ENCODE results near the gene UNC5C. TPM values are rescaled to one million over a fixed set of nuclear protein-coding genes. Genes with fewer than 3 reads are reported as not detected.

UNC5C gene
- total and polyA plus RNA-seq, 2 of the 4 experiments (the other 2 are of a cell fraction) = under 0.01 TPM

DNA sequence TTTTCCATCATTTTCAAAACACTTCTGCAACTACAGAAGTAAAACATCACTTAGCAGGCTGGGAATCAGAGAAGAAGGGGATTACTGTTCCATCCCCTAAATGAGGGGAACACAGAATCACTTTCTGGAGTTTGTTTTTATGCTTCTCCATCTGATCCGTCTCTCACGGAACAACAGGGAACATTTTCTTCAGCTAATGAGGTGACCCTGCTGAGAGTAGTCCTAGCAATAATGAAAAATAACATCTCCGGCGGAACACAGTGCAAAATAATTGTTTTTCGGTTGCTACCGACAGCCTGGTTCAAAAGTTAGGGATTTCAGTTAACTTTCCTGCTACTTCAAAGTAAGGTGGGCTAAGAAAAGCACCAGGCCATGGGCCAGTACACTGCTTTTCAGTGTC is 322.9 kb downstream of the UNC5C start:
- Histone ChIP-seq H4K20me1 (ENCODE audit: insufficient read depth, low read length) (no peaks in the 10 kb centered on the region), H2BK5ac (ENCODE audit: low read depth, low read length, poor library complexity, severe bottlenecking) (no peak overlapping the region), H3K79me1 (ENCODE audit: low read depth in 1 of 2, low read length in 2 of 2) (no peaks in the 10 kb centered on the region), H3K23ac (ENCODE audit: low read depth, low read length) (no peak overlapping the region), H2BK120ac (ENCODE audit: low read depth, low read length) (no peak overlapping the region), H3K9me1 (ENCODE audit: insufficient read depth, low read length) (no peaks in the 10 kb centered on the region), H2BK15ac (ENCODE audit: low read depth, low read length) (no peak overlapping the region), H3K4me1 (ENCODE audit: control insufficient read depth, insufficient read depth, low read length) (no peaks in the 10 kb centered on the region), H3K27ac (ENCODE audit: insufficient read depth, low read length) (no peak overlapping the region), H4K8ac (ENCODE audit: low read depth in 2 of 2, low read length in 2 of 2) (no peak overlapping the region), H3K14ac (replicated peaks; ENCODE audit: low read depth, low read length) (no peak overlapping the region), H3K36me3 (ENCODE audit: control insufficient read depth, insufficient read depth, low read length) (no peaks in the 10 kb centered on the region), H3K56ac (ENCODE audit: extremely low read depth, insufficient read depth, low read length) (no peak overlapping the region), H3K4ac (ENCODE audit: low read depth, low read length) (no peak overlapping the region), H4K5ac (ENCODE audit: low read depth, low read length) (no peak overlapping the region), H3K9ac (ENCODE audit: low read depth, low read length) (no peak overlapping the region), H2BK20ac (ENCODE audit: low read depth, low read length) (no peak overlapping the region), H3K4me3 (ENCODE audit: insufficient read depth, low read depth, low read length) (no peak overlapping the region), H3K9me3 (ENCODE audit: control insufficient read depth, insufficient read depth, low read length) (no peaks in the 10 kb centered on the region), H3K18ac (ENCODE audit: low read depth, low read length) (no peak overlapping the region), H2AFZ (replicated peaks; ENCODE audit: low read length, poor library complexity) (no peak overlapping the region), H3K27me3 (ENCODE audit: control insufficient read depth, insufficient read depth, low read length) (no peaks in the 10 kb centered on the region), H3K4me2 (ENCODE audit: low read depth, low read length) (no peak overlapping the region), H4K91ac (ENCODE audit: insufficient read depth, low read depth, low read length) (no peak overlapping the region), H2AK5ac (ENCODE audit: low read depth, low read length) (no peak overlapping the region), H2AK9ac (replicated peaks; ENCODE audit: low read depth, low read length, poor library complexity) (no peak overlapping the region)
- ChIA-PET CTCF (no interaction called here), POLR2A (ENCODE audit: unreplicated experiment) (no interaction called here)
- 100% methylated on average over 2 of the region's 6 CpGs; no CpG with 5 or more reads in 1 of the 2 experiments for WGBS, 2 experiments (ENCODE audit: extremely low coverage in 2 of 2, insufficient read length in 1 of 2)
- dilution Hi-C loops (cut with HindIII; ENCODE audit: low sequenced_read_pairs, unreplicated experiment) = no loop called here
- in situ Hi-C loops (cut with MboI; ENCODE audit: low sequenced_read_pairs) = no loop called here
- TF ChIP-seq POLR2A (IDR thresholded peaks at IDR 0.05; ENCODE audit: low read depth, low read length) = no peak
- TF ChIP-seq RFX5 (IDR thresholded peaks at IDR 0.05; ENCODE audit: low read depth, low read length) = no peak
- no peak for TF ChIP-seq RAD21 (IDR thresholded peaks at IDR 0.05; ENCODE audit: low read length)
- no peak for TF ChIP-seq SMC3 (IDR thresholded peaks at IDR 0.05; ENCODE audit: low read depth, low read length)
- TF ChIP-seq, protein P1, sequence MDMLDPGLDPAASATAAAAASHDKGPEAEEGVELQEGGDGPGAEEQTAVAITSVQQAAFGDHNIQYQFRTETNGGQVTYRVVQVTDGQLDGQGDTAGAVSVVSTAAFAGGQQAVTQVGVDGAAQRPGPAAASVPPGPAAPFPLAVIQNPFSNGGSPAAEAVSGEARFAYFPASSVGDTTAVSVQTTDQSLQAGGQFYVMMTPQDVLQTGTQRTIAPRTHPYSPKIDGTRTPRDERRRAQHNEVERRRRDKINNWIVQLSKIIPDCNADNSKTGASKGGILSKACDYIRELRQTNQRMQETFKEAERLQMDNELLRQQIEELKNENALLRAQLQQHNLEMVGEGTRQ (IDR thresholded peaks at IDR 0.05; ENCODE audit: low read depth, low read length) = no peak
- no peak for TF ChIP-seq MAZ (IDR thresholded peaks at IDR 0.05; ENCODE audit: borderline replicate concordance, low read depth, low read length)
- no peak for TF ChIP-seq RCOR1 (IDR thresholded peaks at IDR 0.05; ENCODE audit: insufficient replicate concordance, low read length)
- no peak for TF ChIP-seq MAFK (IDR thresholded peaks at IDR 0.05; ENCODE audit: low read depth, low read length)
- no peak for TF ChIP-seq MXI1 (IDR thresholded peaks at IDR 0.05; ENCODE audit: borderline replicate concordance, low read depth, low read length)
- TF ChIP-seq FOS (IDR thresholded peaks at IDR 0.05; ENCODE audit: low read depth, low read length) = no peak
- no peak for TF ChIP-seq CEBPB (IDR thresholded peaks at IDR 0.05; ENCODE audit: low read depth, low read length)
- TF ChIP-seq NFE2L2 (IDR thresholded peaks at IDR 0.05; ENCODE audit: low read depth, low read length) = no peak
- TF ChIP-seq, protein P2, sequence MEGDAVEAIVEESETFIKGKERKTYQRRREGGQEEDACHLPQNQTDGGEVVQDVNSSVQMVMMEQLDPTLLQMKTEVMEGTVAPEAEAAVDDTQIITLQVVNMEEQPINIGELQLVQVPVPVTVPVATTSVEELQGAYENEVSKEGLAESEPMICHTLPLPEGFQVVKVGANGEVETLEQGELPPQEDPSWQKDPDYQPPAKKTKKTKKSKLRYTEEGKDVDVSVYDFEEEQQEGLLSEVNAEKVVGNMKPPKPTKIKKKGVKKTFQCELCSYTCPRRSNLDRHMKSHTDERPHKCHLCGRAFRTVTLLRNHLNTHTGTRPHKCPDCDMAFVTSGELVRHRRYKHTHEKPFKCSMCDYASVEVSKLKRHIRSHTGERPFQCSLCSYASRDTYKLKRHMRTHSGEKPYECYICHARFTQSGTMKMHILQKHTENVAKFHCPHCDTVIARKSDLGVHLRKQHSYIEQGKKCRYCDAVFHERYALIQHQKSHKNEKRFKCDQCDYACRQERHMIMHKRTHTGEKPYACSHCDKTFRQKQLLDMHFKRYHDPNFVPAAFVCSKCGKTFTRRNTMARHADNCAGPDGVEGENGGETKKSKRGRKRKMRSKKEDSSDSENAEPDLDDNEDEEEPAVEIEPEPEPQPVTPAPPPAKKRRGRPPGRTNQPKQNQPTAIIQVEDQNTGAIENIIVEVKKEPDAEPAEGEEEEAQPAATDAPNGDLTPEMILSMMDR (conservative IDR thresholded peaks at IDR 0.05; ENCODE audit: low read depth, low read length) = no peak
- TF ChIP-seq BHLHE40 (IDR thresholded peaks at IDR 0.05; ENCODE audit: low read depth, low read length) = no peak
- no peak for TF ChIP-seq CHD1 (IDR thresholded peaks at IDR 0.05; ENCODE audit: low read depth, low read length)
- TF ChIP-seq, protein P3, sequence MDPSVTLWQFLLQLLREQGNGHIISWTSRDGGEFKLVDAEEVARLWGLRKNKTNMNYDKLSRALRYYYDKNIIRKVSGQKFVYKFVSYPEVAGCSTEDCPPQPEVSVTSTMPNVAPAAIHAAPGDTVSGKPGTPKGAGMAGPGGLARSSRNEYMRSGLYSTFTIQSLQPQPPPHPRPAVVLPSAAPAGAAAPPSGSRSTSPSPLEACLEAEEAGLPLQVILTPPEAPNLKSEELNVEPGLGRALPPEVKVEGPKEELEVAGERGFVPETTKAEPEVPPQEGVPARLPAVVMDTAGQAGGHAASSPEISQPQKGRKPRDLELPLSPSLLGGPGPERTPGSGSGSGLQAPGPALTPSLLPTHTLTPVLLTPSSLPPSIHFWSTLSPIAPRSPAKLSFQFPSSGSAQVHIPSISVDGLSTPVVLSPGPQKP (IDR thresholded peaks at IDR 0.05; ENCODE audit: borderline replicate concordance, low read depth, low read length) = no peak
- intact Hi-C loops (cut with micrococcal nuclease) = no loop called here
- no peak for ATAC-seq (ENCODE audit: low read depth)
- DNase-seq = no peak
- no TSS peak for BruUV-seq (replicated peaks)
